HG02943 (cell line): ENCODE measurements around the gene SH2D4B.
"Not testable (repeated sequence)": the region's sequence is repeated elsewhere in the genome, so short reads cannot be mapped to it uniquely, and the experiment has no call there.

Experiments
- ATAC-seq: cut with Tn5 transposase; IDR thresholded peaks from one replicate; pipeline ENCODE4 v1.9.1; 2021; ENCODE audit warnings: mild to moderate bottlenecking, low read depth, moderate library complexity; ENCODE audit not compliant: unreplicated experiment

The SH2D4B gene

GRCh38 chr10:80523773-80524172, 13.9 kb upstream of the SH2D4B start:
- no peak for ATAC-seq

GRCh38 chr10:80524190-80524909, 13.4 kb upstream of the SH2D4B start:
- no peak for ATAC-seq

DNA sequence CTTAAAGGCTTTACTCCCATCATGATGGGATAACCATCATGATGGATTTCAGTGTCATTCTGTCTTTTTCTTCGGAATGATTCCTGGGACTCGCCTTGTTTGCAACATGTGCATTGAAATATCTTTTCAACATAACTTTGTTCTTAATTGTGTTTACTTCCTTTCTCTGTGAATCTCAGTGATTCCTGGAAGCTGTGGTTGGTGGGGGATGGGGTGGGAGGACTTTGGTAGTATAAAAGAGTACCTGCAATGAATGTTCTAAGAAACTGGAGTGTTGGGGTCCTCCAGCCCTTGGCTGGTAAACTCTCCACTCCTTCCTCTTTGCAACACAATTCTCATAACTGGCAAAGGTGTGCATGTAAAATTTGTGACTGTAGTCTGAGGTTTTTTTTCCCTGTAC, 11.5 kb upstream of the SH2D4B start:
- no peak for ATAC-seq

DNA sequence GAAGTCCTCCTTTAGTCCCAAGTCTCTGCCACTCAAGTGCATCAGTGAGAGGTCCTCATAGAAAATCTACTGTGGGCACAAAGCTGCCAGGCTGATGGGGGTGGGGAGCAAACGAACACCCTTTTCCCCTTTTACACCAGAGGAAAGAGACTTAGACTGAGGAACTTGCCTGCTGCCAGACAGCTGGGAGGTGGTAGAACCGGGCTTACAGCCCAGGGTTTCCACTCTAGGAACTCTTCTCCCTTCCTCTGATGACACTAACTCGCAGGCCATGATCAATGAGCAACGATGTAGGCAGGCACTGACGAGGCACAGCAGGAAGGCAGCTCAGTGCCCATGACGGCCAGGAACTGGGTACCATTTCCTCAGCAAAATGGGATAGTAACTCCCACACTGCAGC, 11.0 kb upstream of the SH2D4B start:
- no peak for ATAC-seq

DNA sequence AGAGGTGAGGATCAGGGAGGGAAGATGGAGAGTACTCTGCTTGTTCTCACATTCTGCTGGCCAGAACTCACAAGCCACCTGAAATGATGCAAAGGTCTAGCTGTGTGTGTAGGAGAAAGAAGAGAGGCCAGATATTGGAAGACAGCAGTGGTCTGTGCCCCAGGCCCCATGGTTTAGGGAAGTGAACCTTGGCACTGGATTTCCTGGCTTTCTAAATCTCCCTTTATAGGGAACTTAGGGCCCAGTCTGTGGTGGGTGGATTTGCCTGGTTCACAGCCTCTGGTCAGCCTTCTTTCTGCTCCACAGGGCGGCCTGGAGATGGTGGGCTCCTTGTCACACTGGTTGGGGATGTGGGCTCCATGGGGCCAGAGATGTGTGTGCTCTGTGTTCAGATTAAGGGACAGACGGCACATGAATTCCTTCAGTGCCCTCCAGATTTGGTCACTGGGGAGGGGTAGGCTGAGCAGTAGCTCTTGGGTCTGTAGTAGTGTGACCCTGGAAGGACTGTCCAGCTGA, 9.5 kb upstream of the SH2D4B start:
- ATAC-seq = no peak

DNA sequence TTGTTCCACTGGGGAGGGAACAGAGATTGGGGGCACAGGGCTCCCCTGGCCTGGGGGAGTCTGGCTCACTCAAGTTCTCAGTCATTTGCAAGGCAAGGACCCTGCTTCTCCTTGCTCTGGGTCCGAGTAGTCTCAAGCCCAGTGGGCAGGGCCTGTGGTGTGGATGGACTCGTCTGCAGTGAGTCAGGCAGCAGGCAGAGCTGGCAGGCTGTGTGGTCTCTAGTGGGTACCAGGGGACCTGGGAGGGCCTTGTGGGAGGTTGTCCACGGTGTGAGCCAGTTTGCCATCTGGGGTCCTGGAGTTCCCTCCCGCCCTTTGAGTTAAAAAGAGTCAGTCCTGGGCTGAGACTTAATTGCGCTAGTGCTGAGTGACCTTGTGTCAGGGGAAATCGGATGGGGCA, 8.8 kb upstream of the SH2D4B start:
- ATAC-seq = no peak

DNA sequence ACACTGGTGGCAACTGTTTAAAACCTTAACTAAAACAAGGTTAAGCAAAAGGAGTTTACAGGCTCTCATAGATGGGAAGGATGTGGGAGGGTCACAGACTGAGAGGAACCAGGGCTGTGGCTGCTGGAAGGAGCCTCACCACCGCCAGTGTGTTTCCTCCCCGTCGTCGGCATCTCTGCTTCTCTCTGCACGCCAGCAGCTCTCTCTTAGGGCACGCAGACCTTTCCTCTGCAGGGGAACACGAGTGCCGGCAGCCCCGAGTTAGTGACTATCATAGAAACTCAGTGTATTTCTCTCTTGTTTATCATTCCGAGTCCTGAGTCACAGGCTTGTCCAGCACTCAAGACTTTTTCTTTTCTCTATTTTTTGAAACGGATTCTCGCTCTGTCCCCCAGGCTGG, 8.1 kb upstream of the SH2D4B start:
- ATAC-seq = no peak

GRCh38 chr10:80530251-80530650, 7.5 kb upstream of the SH2D4B start:
- ATAC-seq = no peak

DNA sequence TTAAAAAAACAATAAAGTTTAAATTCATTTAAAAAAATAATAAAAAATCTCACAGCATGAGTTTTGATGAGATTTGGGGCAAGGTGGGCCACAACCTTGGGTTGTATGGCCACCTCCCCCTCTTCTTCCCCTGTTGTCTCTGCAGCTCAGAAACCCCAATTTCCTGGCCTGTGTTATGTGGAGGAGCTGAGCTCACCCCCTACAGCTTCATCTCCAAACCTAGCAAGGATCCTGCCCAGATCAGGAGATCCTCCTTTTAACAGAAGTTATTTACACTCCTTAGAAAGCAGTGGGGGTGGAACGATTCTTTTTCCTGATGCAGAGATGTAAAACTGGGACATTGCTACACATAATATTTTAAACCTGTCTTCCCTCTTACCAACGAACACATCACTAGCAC, 6.9 kb upstream of the SH2D4B start:
- no peak for ATAC-seq

GRCh38 chr10:80532571-80532970, 5.1 kb upstream of the SH2D4B start:
- no peak for ATAC-seq

DNA sequence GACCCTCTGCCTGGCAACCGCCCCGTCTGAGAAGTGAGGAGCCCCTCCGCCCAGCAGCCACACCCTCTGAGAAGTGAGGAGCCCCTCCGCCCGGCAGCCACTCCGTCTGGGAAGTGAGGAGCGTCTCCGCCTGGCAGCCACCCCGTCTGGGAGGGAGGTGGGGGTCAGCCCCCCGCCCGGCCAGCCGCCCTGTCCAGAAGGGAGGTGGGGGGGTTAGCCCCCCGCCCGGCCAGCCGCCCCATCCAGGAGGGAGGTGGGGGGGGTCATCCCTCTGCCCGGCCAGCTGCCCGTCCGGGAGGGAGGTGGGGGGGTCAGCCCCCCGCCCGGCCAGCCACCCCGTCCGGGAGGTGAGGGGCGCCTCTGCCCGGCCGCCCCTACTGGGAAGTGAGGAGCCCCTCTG, 3.6 kb upstream of the SH2D4B start:
- not testable (repeated sequence) for ATAC-seq

- not testable (repeated sequence) for ATAC-seq
Measured at GRCh38 chr10:80534646-80535045, 3.1 kb upstream of the SH2D4B start.

DNA sequence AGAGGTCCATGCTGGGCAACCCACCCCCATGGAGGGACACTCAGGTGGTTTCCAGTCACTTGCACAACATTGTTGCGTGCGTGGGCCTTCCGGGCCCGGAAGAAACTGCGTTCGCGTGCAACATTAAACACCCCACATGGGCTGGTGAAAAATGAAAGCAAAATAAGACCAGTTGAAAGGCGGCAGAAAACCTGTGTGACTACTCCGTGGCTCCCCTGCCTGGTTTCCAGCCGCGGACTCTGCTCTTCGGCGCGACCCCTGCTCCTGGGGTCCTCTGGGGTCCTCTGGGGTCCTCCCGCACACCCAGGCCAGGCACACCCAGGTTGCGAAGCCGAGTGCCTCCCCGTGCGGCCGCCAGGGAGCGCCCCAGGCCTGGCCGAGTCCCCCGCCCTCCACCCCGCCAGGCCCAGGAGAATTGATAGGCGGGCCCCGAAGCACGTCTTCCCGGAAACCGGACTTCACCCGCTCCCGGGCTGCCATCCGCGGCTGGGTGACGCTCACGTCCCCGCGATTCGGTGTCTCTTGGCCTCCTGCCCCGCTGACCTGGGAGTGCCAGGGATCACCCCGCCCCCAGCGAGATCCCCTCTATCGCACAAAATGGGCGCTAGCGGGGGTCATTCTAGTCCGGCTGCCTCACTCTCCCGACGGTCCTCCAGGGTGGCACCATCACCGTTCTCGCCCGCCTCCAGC, 1.9 kb upstream of the SH2D4B start:
- peak; percentile 72 for ATAC-seq

DNA sequence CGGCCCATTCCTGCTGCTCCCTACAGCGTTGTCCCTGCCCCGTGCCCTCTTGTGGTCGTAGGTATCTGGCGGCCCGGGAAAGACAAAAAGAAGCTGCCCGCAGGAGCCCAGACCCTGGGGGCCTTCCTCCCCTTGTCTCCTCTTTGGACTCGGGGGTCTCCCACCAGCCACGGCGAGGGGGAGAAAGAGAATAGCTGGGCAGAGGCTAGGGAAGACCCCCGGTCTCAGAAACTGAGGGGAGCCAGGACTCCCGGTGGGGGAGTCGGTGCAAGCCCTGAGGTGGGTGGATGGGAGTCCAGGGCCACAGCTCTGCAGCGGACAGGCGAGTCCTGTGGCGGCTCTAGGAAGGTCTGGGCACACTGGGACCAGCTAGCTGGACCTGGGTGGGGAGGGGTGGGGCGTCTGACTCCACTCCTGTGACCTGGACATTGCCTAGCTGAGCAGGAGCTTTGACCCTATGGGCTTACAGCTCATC, 1.3 kb upstream of the SH2D4B start:
- ATAC-seq = no peak

- ATAC-seq = no peak
Measured at GRCh38 chr10:80537086-80537735, 491 bp upstream of the SH2D4B start.

DNA sequence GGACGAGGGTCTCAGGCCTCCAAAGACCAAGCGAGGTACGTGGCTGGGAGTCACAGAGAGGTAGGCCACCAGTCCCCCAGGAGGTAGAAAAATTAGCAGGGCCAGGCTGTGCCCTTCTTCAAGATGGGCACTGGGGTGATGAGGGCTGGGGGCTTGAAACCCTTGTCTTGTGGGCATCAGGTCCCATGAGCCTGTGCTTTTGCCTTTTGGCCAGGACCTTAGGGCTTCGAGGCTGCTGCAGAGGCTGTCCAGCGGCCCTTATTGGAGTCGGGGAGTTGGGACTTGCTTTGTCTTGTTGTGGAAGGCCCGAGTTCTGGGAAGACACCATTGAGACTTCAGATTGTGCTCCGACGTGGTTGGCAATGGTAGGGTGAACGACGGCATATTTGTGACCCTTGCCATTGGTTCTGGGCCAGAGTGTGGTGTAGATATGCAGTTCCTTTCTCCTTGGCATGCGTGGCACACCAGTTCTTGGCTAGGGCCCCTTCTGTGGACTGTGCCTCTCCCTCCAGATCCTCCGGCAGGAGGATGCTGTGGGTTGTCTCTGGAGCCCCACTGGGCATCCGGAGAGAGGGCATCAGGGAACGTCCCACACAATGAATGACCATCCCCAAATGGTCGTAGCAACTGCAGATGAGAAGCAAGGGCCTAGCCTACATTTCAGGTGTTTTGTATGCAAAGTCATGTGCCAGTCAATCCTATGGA, 931 bp downstream of the SH2D4B start:
- ATAC-seq = no peak

GRCh38 chr10:80539421-80540031, 1.8 kb downstream of the SH2D4B start:
- no peak for ATAC-seq

DNA sequence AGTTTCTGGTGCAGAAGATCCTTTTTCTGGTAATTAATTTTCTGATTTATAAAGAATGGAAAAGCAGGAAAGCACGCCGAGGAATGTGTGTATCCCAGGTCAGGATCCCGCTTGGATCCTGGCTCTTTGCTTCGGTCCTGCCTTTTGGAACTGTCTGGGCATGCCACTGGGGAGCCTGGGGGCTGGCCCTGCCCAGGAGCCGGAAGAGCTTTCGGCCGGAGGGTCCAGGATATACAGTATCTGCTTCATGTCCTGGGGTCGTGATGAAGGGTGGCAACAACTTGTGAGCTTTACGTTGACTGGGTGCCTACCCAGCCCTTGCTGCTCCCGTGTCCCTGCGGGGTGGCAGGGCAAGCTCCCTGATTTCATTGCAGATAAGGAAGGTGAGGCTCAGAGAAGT, 2.4 kb downstream of the SH2D4B start:
- ATAC-seq = no peak

DNA sequence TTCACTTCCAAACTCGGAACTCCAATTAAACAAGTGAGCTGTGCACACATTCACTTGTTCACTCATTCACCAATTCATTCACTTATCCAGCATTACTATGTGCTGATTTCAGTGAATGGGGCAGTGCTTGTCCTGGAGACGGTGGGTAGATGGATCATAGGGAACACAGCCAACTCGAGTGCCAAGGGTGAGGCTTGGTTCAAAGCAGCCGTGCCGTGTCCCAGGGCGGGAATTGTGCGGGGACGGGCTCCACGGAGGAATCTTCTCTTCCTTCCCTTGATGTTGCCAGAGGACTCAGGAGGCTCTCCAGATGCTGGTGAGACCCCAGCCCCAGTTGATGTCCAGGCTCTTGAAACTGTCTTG, 2.9 kb downstream of the SH2D4B start:
- no peak for ATAC-seq

- peak; percentile 50 for ATAC-seq
Measured at GRCh38 chr10:80540981-80541750, 3.5 kb downstream of the SH2D4B start.
